Pancreas (tissue), 10 donors: ENCODE measurements around the gene MRPS9. TPM values are rescaled to one million over a fixed set of nuclear protein-coding genes. Genes with fewer than 3 reads are reported as not detected.

Experiments used
- ATAC-seq, 4 donors: fragments of 200-7000 bp; cut with Tn5 transposase; one replicate each; pipeline versions ENCODE4 v1.8.0 to v1.9.1; 2020; ENCODE audit warnings: mild to moderate bottlenecking in 4 of 4, moderate library complexity in 4 of 4
- DNase-seq, 6 donors: peaks; one replicate each; pipeline ENCODE4 v3.0.0-alpha.2; 2020
- FAIRE-seq: peaks from 2 replicates; lab custom pipeline; 2012; peaks lifted over from hg19 to GRCh38; lab: Jason Lieb, UNC
- H3K27ac ChIP-seq, 4 donors: fragments of 200-600 bp; sonication (generic); 1 replicate in 3 of 4; 2 replicates in 1 of 4; pipeline versions ENCODE4 v1.5.0 to v1.8.0; 2020
- H3K27me3 ChIP-seq, 4 donors: fragments of 200-600 bp; one replicate each; pipeline ENCODE4 v1.8.0; 2021
- H3K36me3 ChIP-seq, 3 donors: fragments of 200-600 bp; sonication (generic) in 1 of 3; one replicate each; pipeline versions ENCODE4 v1.5.0 to v1.8.0; 2020 to 2021
- H3K4me1 ChIP-seq, 3 donors: fragments of 200-600 bp; one replicate each; pipeline ENCODE4 v1.8.0; 2021
- H3K4me3 ChIP-seq, 4 donors: fragments of 200-600 bp; sonication (generic) in 2 of 4; one replicate each; pipeline versions ENCODE4 v1.5.0 to v1.8.0; 2020 to 2021
- H3K9me3 ChIP-seq, 4 donors: fragments of 200-600 bp; one replicate each; pipeline ENCODE4 v1.8.0; 2021
- CTCF ChIP-seq, 4 donors: fragments of 200-600 bp; sonication (generic) in 3 of 4; IDR thresholded peaks; one replicate each; pipeline versions ENCODE4 v1.5.0 to v1.8.0; 2021; ENCODE audit warnings: antibody characterized with exemption in 4 of 4
- WGBS, 2 donors: extraction: QIAGEN DNeasy Blood & Tissue Kit; methylation state at CpG; one replicate each; pipeline ENCODE4 v1.1.7; 2013; 5-methylcytosine and 5-hydroxymethylcytosine counted together
- intact Hi-C, 3 donors: fragments of 100-400 bp; cut with DNase I; formaldehyde crosslinking; loops; one replicate each; pipeline versions ENCODE4 v1.11.1 to v1.14.2; 2022
- polyA plus RNA-seq, 2 donors: library from polyadenylated mRNA; stranded (reverse); fragments of 200-250 nt; gene quantifications; one replicate each; pipeline ENCODE4 v1.2.3, GENCODE V29; 2013
- total RNA-seq, 6 donors: library from RNA; stranded (reverse); fragmentation: NEBNext Ultra II Directional in 4 of 6; extraction: Animal tissue kit (Norgen Biotek cat#: 25700) in 4 of 6; gene quantifications; one replicate each; pipeline versions ENCODE4 v1.2.1 to v1.2.4, GENCODE V29; 2021 to 2023
- donor health status: healthy with polysubstance abuse.
- donor health status: DM: no; HTN: no; CAD: no; lungs with moderate emphysema.
- donor health status: DM: no; HTN: no; CAD: no.
- donor health status: control.
- donor health status: control.
- donor health status: Bipolar disorder and iron deficiency.
- donor health status: DM: yes; HTN: yes; CAD: no.
- donor health status: DM: no; HTN: no; CAD: no.
- donor health status: DM: no; HTN: no; CAD: no.
- donor health status: DM: yes; HTN: yes; CAD: no.

Gene MRPS9
- total and polyA plus RNA-seq, 8 donors, result 8.8 to 23.6 (median 11.2) TPM

GRCh38 chr2:105144152-105144940 is 106.5 kb downstream of the MRPS9 start:
- no peak for FAIRE-seq
- intact Hi-C loops, result no loop called here
- no peaks in the 10 kb centered on the region for H3K4me1 ChIP-seq
- TF ChIP-seq CTCF (IDR thresholded peaks at IDR 0.05), result no peak
- ATAC-seq, result no peak
- H3K27me3 ChIP-seq, result peaks cover 0 to 14% (median 4%) of the 10 kb centered on the region in 4 donors
- H3K36me3 ChIP-seq, result no peaks in the 10 kb centered on the region
- no peaks in the 10 kb centered on the region for H3K9me3 ChIP-seq
- H3K27ac ChIP-seq, result no peak overlapping the region
- 5 to 16% methylated on average over 15 to 62 of the region's 62 CpGs for WGBS, 2 donors
- H3K4me3 ChIP-seq, result peak overlapping the region in 2 of 4 donors; percentile 11 to 39
- DNase-seq, result no peak

GRCh38 chr2:105144941-105145300 is 107.1 kb downstream of the MRPS9 start:
- no peak for TF ChIP-seq CTCF (IDR thresholded peaks at IDR 0.05)
- FAIRE-seq, result no peak
- H3K27me3 ChIP-seq, result peaks cover 0 to 14% (median 4%) of the 10 kb centered on the region in 4 donors

GRCh38 chr2:105149272-105149671 is 111.4 kb downstream of the MRPS9 start:
- Histone ChIP-seq H3K36me3 (no peaks in the 10 kb centered on the region), H3K4me3 (no peak overlapping the region), H3K4me1 (no peaks in the 10 kb centered on the region), H3K27me3 (peaks cover 0 to 14% (median 4%) of the 10 kb centered on the region in 4 donors), H3K27ac (no peak overlapping the region), H3K9me3 (no peaks in the 10 kb centered on the region)
- WGBS, 2 donors, result 34 to 79% methylated on average over 1 of the region's 1 CpG
- DNase-seq, result no peak
- FAIRE-seq, result no peak
- TF ChIP-seq CTCF (IDR thresholded peaks at IDR 0.05), result no peak
- no peak for ATAC-seq
- intact Hi-C loops, result no loop called here

More at GRCh38 chr2:105144941-105145300, 107.1 kb downstream of the MRPS9 start:
- no peaks in the 10 kb centered on the region for H3K4me1 ChIP-seq
- intact Hi-C loops, result no loop called here
- H3K36me3 ChIP-seq, result no peaks in the 10 kb centered on the region
- no peaks in the 10 kb centered on the region for H3K9me3 ChIP-seq
- WGBS, 2 donors, result 29 to 43% methylated on average over 2 of the region's 2 CpGs
- no peak for ATAC-seq
- no peak overlapping the region for H3K27ac ChIP-seq
- no peak overlapping the region for H3K4me3 ChIP-seq
- no peak for DNase-seq

Other genes starting within 250 kb of the MRPS9 start
- gene POU3F3, start 184.0 kb upstream of the MRPS9 start, total RNA-seq, result not detected
- not detected for gene POU3F3, start 184.0 kb upstream of the MRPS9 start, polyA plus RNA-seq
- gene GPR45, start 203.7 kb downstream of the MRPS9 start, total RNA-seq, result not detected
- gene GPR45, start 203.7 kb downstream of the MRPS9 start, polyA plus RNA-seq, result under 1 TPM in 1 of 2 donors, not detected in 1; 0.09 TPM